SK-N-SH (cell line): ENCODE data around the gene RWDD2A. TPM values are rescaled to one million over a fixed set of nuclear protein-coding genes. Genes with fewer than 3 reads are reported as not detected.

ENCODE experiments used
- CTCF ChIA-PET: fragments of 300-600, 350-600 bp; formaldehyde crosslinking; extraction: SDS; loops from one replicate; lab custom pipeline; 2021; lab: Yijun Ruan, JAX
- POLR2A ChIA-PET: fragments of 350-600 bp; sonication (Branson Sonifier 250); formaldehyde crosslinking; extraction: SDS; loops from one replicate; lab custom pipeline; 2020; ENCODE audit warnings: antibody characterized with exemption, inconsistent platforms; lab: Yijun Ruan, JAX
- DNase-seq: peaks from one replicate; pipeline ENCODE4 v3.0.0; 2012
- H2AFZ ChIP-seq: fragments of 200-600 bp; sonication (generic); 2 replicates; pipeline ENCODE4 v1.8.1; 2016; ENCODE audit warnings: antibody characterized with exemption, mild to moderate bottlenecking, low read depth
- H3F3A ChIP-seq: fragments of 200-600 bp; sonication (generic); replicated peaks from 2 replicates; pipeline ENCODE3; 2016; ENCODE audit warnings: antibody characterized with exemption, mild to moderate bottlenecking; ENCODE audit not compliant: insufficient read depth
- H3K27ac ChIP-seq, 2 experiments: fragments of 200-500 bp in 1 of 2; fragments of 200-600 bp in 1 of 2; sonication (Bioruptor generic) in 1 of 2; sonication (generic), shearing (Covaris generic) in 1 of 2; 2 replicates each; pipeline versions ENCODE4 v1.5.1 to v1.6.1; 2014 to 2016; ENCODE audit warnings: low read depth in 2 of 2, inconsistent platforms in 1 of 2, low read length in 1 of 2, mild to moderate bottlenecking in 1 of 2, mixed read lengths in 1 of 2
- H3K27me3 ChIP-seq: fragments of 200-600 bp; sonication (generic), shearing (Covaris generic); 2 replicates; pipeline ENCODE4 v1.6.1; 2016; ENCODE audit warnings: mixed run types; ENCODE audit not compliant: insufficient read depth
- H3K36me3 ChIP-seq, 2 experiments: fragments of 200-500 bp in 1 of 2; fragments of 200-600 bp in 1 of 2; sonication (Bioruptor generic) in 1 of 2; sonication (generic) in 1 of 2; replicated peaks in 1 of 2; 2 replicates each; pipeline versions ENCODE3 to v1.5.1; 2014 to 2016; ENCODE audit warnings: low read length in 1 of 2, mild to moderate bottlenecking in 1 of 2; ENCODE audit not compliant: insufficient read depth in 2 of 2, control insufficient read depth in 1 of 2
- H3K4me1 ChIP-seq, 2 experiments: fragments of 200-500 bp in 1 of 2; fragments of 200-600 bp in 1 of 2; sonication (Bioruptor generic) in 1 of 2; sonication (generic), shearing (Covaris generic) in 1 of 2; 2 replicates each; pipeline versions ENCODE4 v1.5.1 to v1.6.1; 2014 to 2016; ENCODE audit warnings: low read depth in 1 of 2, low read length in 1 of 2, mixed run types in 1 of 2; ENCODE audit not compliant: insufficient read depth in 2 of 2, control insufficient read depth in 1 of 2
- H3K4me2 ChIP-seq: fragments of 200-600 bp; sonication (generic), shearing (Covaris generic); 2 replicates; pipeline ENCODE4 v1.6.1; 2017; ENCODE audit warnings: mixed run types
- H3K4me3 ChIP-seq, 2 experiments: fragments of 200-500 bp in 1 of 2; fragments of 200-600 bp in 1 of 2; sonication (Bioruptor generic) in 1 of 2; sonication (generic), shearing (Covaris generic) in 1 of 2; 2 replicates each; pipeline versions ENCODE4 v1.5.1 to v1.8.1; 2014 to 2016; ENCODE audit warnings: low read depth in 2 of 2, inconsistent platforms in 1 of 2, low read length in 1 of 2, mild to moderate bottlenecking in 1 of 2, mixed read lengths in 1 of 2, moderate library complexity in 1 of 2
- H3K79me2 ChIP-seq: fragments of 200-600 bp; sonication (generic); 2 replicates; pipeline ENCODE4 v1.8.1; 2017; ENCODE audit warnings: mild to moderate bottlenecking; ENCODE audit not compliant: insufficient read depth
- H3K9ac ChIP-seq: fragments of 200-600 bp; sonication (generic); 2 replicates; pipeline ENCODE4 v1.6.1; 2017; ENCODE audit warnings: mixed run types
- H3K9me2 ChIP-seq: fragments of 200-600 bp; sonication (generic); 2 replicates; pipeline ENCODE4 v1.6.1; 2017; ENCODE audit warnings: mixed run types
- H3K9me3 ChIP-seq: fragments of 200-600 bp; sonication (generic); 2 replicates; pipeline ENCODE4 v1.6.1; 2017; ENCODE audit warnings: mixed run types, mild to moderate bottlenecking, moderate library complexity
- H4K20me1 ChIP-seq: fragments of 200-600 bp; sonication (generic); 2 replicates; pipeline ENCODE4 v1.6.1; 2017; ENCODE audit warnings: mild to moderate bottlenecking, mixed run types; ENCODE audit not compliant: insufficient read depth
- EP300 ChIP-seq, 2 experiments: IDR thresholded peaks; 2 replicates each; pipeline versions ENCODE4 v1.4.0 to v1.6.1; 2012; ENCODE audit warnings: borderline replicate concordance in 1 of 2, low read depth in 1 of 2, low read length in 1 of 2
- EZH2phosphoT487 ChIP-seq: fragments of 200-600 bp; sonication (generic); IDR thresholded peaks from 2 replicates; pipeline ENCODE4 v1.6.1; 2017; ENCODE audit warnings: low read depth, mixed run types, mild to moderate bottlenecking, antibody characterized with exemption, moderate library complexity, borderline replicate concordance
- FOXJ3 ChIP-seq: sonication (generic); formaldehyde crosslinking; IDR thresholded peaks from 2 replicates; pipeline ENCODE4 v1.5.1; 2020; ENCODE audit warnings: mild to moderate bottlenecking, missing genetic modification reagents
- GABPA ChIP-seq: IDR thresholded peaks from 2 replicates; pipeline ENCODE4 v1.4.0; 2012; ENCODE audit warnings: low read depth, mild to moderate bottlenecking
- GATA2 ChIP-seq: sonication (generic); formaldehyde crosslinking; IDR thresholded peaks from 2 replicates; pipeline ENCODE4 v1.5.0; 2020; ENCODE audit warnings: mild to moderate bottlenecking, missing genetic modification reagents
- MXI1 ChIP-seq: IDR thresholded peaks from 2 replicates; pipeline ENCODE4 v1.6.1; 2012; ENCODE audit warnings: mild to moderate bottlenecking, low read depth, low read length, improper control_type of control experiment
- RXRA ChIP-seq: IDR thresholded peaks from 2 replicates; pipeline ENCODE4 v1.4.0; 2012; ENCODE audit warnings: low read depth, mild to moderate bottlenecking, borderline replicate concordance
- TCF12 ChIP-seq: IDR thresholded peaks from 2 replicates; pipeline ENCODE4 v1.4.0; 2012
- WGBS: methylation state at CpG from one replicate; pipeline ENCODE4 v1.1.6; 2017; ENCODE audit warnings: low lambda C conversion rate; 5-methylcytosine and 5-hydroxymethylcytosine counted together
- polyA plus RNA-seq, 3 experiments: library from polyadenylated mRNA; depleted of rRNA; stranded (reverse); fragments of >200 nt; gene quantifications; 2 replicates each; pipeline ENCODE4 v1.2.3, GENCODE V29; 2012
- TF ChIP-seq, protein P1 (sequence below): IDR thresholded peaks from 2 replicates; pipeline ENCODE4 v1.4.0; 2012; ENCODE audit warnings: low read depth, borderline replicate concordance
- TF ChIP-seq, protein P2 (sequence below): IDR thresholded peaks from 2 replicates; pipeline ENCODE4 v1.6.1; 2012; ENCODE audit warnings: mild to moderate bottlenecking, low read depth, low read length, moderate library complexity

Gene RWDD2A
- polyA plus RNA-seq, 1 of the 3 experiments (the other 2 are of a cell fraction): 3.4 TPM

DNA sequence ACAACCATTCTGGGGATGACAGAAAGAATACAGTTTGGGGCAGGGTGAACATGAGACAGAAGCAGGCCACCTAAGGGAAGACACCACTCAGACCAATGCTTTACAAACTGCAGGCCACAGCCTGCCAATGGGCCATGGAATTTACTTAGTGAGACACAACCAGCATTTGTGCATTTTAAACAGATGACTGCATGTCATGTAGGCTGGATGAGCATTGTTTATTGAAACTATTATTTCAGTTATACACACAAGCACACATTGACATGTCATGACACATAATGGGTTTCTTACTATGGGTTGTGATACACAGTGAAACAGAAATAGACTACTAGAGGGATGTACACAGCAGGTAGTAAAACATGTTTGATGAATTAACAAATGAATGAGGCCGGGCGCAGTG, 8.1 kb upstream of the RWDD2A start (continued):
- TF ChIP-seq, protein P1, sequence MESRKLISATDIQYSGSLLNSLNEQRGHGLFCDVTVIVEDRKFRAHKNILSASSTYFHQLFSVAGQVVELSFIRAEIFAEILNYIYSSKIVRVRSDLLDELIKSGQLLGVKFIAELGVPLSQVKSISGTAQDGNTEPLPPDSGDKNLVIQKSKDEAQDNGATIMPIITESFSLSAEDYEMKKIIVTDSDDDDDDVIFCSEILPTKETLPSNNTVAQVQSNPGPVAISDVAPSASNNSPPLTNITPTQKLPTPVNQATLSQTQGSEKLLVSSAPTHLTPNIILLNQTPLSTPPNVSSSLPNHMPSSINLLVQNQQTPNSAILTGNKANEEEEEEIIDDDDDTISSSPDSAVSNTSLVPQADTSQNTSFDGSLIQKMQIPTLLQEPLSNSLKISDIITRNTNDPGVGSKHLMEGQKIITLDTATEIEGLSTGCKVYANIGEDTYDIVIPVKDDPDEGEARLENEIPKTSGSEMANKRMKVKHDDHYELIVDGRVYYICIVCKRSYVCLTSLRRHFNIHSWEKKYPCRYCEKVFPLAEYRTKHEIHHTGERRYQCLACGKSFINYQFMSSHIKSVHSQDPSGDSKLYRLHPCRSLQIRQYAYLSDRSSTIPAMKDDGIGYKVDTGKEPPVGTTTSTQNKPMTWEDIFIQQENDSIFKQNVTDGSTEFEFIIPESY: no peak
- no peak for TF ChIP-seq MXI1
- TF ChIP-seq EZH2phosphoT487: no peak
- no peak for TF ChIP-seq TCF12
- TF ChIP-seq, all 33 proteins: peak for 0

DNA sequence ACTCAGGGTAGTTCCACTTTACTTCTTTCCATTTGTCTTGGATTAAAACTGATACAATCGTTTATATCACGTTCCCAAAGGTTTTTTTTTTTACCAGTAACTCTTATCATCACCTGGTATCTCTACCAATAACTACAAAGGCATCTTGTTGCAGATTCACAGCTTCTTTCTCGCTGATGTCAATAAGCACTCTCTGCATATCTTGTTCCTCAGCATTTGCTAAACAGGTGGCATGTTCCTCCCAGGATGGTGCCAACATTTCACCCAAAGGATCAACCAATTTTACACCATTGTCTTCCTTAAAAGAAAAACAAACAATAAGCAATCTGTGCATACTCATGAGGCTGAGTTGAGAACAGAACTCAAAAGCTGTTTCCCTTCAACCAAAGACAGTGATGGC, 4.7 kb upstream of the RWDD2A start:
- H3K27me3 ChIP-seq: no peaks in the 10 kb centered on the region
- WGBS: 63% methylated on average over 3 of the region's 3 CpGs
- H3F3A ChIP-seq: peaks cover 22% of the 10 kb centered on the region
- H3K9me3 ChIP-seq: no peaks in the 10 kb centered on the region
- no peak overlapping the region for H2AFZ ChIP-seq
- DNase-seq: no peak
- peaks cover 24% of the 10 kb centered on the region for H4K20me1 ChIP-seq
- no peak overlapping the region for H3K9ac ChIP-seq
- no peaks in the 10 kb centered on the region for H3K9me2 ChIP-seq
- ChIA-PET CTCF (interaction anchor here (1.0 to 6.6 kb wide), 4 partner anchors 27 to 324 kb away, joined by 3 to 34 read pairs (median 4); partner anchors contain the start of genes DOP1A, PRSS35 and UBE3D), POLR2A (no interaction called here)
- peaks cover 59 to 67% of the 10 kb centered on the region in 2 experiments for H3K36me3 ChIP-seq
- no peak overlapping the region for H3K4me3 ChIP-seq
- TF ChIP-seq, protein P1: no peak
- TF ChIP-seq FOXJ3 (no peak), GATA2 (no peak), GABPA (no peak), TCF12 (no peak), RXRA (no peak), EP300 (IDR thresholded peaks at IDR 0.05; ENCODE audit: borderline replicate concordance in 1 of 2, low read depth in 1 of 2, low read length in 1 of 2) (no peak)
- TF ChIP-seq, protein P2, sequence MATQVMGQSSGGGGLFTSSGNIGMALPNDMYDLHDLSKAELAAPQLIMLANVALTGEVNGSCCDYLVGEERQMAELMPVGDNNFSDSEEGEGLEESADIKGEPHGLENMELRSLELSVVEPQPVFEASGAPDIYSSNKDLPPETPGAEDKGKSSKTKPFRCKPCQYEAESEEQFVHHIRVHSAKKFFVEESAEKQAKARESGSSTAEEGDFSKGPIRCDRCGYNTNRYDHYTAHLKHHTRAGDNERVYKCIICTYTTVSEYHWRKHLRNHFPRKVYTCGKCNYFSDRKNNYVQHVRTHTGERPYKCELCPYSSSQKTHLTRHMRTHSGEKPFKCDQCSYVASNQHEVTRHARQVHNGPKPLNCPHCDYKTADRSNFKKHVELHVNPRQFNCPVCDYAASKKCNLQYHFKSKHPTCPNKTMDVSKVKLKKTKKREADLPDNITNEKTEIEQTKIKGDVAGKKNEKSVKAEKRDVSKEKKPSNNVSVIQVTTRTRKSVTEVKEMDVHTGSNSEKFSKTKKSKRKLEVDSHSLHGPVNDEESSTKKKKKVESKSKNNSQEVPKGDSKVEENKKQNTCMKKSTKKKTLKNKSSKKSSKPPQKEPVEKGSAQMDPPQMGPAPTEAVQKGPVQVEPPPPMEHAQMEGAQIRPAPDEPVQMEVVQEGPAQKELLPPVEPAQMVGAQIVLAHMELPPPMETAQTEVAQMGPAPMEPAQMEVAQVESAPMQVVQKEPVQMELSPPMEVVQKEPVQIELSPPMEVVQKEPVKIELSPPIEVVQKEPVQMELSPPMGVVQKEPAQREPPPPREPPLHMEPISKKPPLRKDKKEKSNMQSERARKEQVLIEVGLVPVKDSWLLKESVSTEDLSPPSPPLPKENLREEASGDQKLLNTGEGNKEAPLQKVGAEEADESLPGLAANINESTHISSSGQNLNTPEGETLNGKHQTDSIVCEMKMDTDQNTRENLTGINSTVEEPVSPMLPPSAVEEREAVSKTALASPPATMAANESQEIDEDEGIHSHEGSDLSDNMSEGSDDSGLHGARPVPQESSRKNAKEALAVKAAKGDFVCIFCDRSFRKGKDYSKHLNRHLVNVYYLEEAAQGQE: no peak
- H3K27ac ChIP-seq: no peak overlapping the region
- H3K79me2 ChIP-seq: peaks cover 80% of the 10 kb centered on the region
- H3K4me2 ChIP-seq: no peak overlapping the region
- H3K4me1 ChIP-seq: peaks cover 3 to 10% of the 10 kb centered on the region in 2 experiments; a peak in 2 of 4 replicates
